Fibroblast of gingiva (primary cell): Measurements from ENCODE around the gene ODAD2.
"Not testable (repeated sequence)": the region's sequence is repeated elsewhere in the genome, so short reads cannot be mapped to it uniquely, and the experiment has no call there.

Source experiments
- DNase-seq: peaks from one replicate; pipeline ENCODE4 v3.0.0-alpha.2; 2011; ENCODE audit warnings: low read depth

Gene ODAD2

DNA sequence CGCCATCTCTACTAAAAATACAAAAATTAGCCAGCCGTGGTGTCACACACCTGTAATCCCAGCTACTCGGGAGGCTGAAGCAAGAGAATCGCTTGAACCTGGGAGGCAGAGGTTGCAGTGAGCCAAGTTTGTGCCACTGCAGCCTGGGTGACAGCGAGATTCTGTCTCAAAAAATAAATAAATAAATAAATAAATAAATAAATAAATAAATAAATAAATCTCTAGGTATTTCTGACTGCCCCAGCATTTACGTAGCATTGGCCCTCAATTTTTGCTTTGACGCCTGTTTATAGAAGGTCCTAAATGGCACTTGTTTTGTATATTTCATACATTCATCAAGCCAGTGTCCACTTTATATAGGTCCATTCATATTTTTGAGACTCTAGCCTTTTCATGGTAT, 28.9 kb downstream of the ODAD2 start:
- DNase-seq: not testable (repeated sequence)

DNA sequence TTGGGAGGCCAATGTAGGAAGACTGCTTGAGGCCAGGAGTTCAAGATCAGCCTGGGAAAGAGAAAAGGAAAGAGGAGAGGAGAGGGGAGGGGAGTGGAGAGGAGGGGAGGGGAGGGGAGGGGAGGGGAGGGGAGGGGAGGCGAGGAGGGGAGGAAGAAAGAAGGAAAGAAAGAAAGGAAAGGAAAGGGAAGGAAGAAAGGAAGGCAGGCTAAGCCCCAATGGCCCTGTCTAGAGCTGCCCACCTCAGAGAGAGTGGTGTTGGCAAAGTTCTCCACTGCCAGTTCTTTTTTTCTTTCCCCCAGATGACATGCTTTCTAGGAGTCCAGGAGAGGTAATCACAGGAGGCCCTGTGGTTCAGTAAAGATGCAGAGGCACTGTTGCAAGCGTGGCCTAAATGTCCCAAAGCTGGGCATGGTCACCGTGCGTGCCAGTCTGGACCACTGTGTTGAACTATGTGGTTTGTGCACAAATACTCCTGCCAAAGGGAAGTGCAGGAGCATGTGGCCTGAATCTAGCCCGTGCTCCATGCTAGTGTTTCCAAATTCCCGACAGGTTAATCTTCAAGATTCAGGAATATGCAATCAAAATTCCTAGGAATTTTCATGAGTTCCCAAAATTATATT, 39.7 kb downstream of the ODAD2 start:
- no peak for DNase-seq

DNA sequence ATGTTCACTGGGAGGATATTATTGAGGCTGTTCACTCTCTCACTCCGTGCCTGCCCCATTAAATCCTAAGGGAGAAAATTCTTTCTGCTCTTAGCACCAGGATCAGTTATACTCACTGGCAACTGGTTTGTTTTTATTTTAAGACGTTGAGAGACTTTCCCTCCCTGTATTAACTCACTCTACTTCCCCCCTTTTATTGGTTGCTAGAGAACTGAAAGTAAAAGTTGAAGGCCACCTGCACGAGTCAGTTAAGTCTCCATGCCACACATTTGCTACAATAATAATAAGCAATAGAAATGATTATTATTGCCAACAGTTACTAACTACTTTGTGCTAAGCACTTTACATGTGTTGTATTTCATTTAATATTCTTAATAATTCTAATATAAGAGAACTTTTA, 40.5 kb downstream of the ODAD2 start:
- DNase-seq: not testable (repeated sequence)

DNA sequence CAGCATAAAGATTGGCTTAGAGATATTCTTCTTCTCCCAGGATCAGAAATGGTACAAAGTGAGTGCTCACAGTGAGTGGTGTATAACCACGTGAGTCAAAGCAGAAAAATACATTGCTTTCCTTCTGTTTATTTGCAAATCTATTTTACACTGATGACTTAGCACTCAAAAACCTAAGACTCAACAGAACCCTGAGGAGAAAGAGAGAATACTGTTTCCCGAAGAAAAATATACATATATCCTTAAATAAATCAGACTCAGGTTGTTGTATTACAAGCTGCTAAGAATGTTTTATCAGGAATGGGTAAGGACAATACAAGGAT, 48.7 kb downstream of the ODAD2 start:
- no peak for DNase-seq

DNA sequence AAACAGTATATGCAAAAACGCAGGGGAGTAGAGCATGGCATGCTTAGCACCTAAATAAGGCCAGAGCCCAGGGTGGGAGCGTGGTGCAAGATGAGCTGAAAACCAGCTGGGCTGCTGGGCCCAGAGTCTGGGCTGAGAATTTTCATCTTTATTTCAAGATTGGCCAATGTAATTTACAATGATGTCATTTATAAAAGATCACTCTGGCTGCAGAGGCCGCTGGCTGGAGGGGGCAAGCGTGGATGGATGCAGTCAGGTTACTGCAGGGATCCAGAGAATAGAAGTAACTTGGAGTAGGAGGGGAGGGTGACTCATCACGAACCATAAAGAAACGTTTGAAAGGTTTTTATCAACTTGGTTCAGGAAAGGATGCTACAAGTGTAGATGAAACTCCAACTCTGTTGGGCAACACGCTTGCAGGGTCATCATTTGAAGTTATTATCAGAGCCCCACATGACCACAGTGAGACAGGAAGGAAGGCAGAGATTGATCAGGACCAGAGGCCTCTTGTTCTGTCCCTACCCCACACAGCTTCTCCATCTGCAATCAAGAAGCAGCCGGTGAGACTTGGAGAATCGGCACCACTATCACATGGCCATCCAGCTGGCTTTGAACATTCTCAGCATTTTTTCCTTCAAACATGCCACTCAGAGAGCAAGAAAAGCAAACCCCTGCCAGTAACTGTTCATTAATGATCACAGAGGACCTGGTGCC, 49.2 kb downstream of the ODAD2 start:
- no peak for DNase-seq

DNA sequence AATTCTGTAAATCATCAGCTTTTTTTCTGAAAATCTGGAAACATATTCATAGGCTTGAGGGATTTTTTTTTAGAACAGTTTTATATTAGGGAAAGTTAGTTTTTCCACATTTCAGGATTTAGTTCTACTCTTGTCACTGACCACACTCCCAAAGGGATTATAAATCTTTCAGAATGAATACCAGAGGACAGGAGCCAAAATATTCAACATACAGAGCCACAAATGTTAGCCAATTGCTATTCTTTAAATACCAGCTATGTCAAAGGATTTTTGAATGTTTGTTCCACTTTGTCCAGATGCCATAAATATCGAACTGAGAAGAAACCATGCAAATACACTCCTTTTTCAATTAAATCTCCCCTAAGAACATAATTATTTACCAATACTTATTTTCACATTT, 50.7 kb downstream of the ODAD2 start:
- peak; percentile 29 for DNase-seq

DNA sequence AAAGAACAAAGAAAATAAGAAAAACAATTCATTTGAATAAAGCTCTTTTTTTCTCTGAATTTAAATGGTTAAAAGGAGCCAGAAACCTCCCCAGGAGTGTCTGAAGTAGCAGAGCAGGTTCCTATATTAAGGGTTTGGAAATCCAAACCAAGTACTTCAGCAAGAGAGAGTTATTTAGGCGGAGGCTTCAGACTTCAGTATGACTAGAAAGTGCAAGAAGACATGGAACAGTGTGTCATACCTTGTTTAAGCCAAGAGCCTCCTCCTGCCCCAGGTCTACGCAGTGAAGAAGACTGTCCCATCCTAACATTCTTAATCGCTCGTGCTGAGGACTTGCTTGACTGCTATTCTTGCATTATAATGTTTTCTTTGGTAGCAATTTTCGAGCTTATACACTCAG, 51.3 kb downstream of the ODAD2 start:
- DNase-seq: no peak

DNA sequence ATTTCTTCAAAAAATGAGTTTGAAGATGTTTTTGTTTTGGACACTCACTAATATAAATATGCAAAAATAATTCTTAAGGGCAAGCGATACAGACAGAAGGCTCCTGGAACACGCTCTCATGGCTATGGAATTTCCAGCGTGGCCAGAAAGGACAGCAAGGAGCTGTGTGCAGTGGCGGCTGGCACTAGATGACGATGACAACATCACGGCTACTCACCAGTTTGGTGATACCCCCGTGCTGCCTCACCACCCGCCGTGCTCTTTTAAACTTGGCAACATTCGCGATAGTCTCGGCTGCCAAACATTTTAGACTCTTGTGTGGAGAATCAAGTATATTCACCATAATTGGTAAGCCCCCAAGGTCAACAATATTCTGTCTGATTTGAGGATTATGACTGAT, 54.9 kb downstream of the ODAD2 start:
- no peak for DNase-seq

DNA sequence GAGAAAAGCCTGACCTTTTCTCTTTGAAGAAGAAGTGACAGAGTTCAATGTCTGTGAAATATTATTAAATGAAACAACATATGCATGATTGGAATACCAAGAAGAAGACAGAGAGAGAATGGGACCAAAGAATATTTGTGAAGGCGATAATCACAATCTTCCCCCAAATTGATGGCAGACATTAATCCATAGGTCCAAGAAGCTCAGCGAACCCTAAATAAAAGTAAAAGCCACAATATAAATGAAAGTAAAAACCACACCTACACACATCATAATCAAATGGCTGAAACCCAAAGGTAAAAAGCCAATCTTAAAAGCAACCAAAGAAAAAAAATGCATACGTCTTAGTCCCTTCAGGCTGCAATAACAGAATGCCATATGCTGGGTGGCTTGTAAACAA, 84.0 kb downstream of the ODAD2 start:
- DNase-seq: no peak

DNA sequence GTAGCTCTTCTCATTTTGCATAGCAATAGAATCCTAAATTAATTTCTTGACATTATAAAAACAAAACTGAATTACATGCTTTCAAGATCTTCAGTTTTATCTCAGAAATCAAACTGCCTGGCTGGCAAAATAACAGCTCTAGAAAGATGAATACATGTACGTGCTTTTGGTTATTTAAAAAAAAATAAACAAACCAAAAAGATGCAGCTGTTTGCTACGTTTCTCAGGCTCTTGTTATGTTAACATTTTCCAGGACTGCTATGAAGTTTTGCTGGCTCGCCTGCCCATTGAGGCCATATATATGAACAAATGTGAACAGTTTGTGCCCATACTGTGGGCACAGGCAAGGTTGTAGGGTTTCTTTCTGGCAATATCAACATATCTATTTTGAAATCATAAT, 86.6 kb downstream of the ODAD2 start:
- DNase-seq: peak; percentile 50

DNA sequence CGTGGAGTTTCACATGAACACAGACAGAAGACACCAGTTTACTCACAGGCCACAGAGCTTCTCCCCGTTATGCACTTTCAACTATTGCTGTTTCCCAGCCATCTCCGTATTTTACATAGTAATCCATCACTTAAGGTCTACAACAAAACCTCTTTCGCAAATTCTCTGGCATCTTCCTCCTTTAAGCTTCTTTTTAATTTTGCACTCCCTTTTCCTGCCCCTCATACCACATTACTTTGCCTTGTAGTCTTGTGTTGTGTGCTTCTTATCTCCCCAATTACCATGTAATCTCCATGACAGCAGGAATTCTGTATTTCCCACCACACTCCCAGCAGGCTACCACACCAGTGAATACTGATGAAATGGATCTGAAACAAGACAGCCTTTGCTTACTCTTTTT, 87.3 kb downstream of the ODAD2 start:
- DNase-seq: no peak

DNA sequence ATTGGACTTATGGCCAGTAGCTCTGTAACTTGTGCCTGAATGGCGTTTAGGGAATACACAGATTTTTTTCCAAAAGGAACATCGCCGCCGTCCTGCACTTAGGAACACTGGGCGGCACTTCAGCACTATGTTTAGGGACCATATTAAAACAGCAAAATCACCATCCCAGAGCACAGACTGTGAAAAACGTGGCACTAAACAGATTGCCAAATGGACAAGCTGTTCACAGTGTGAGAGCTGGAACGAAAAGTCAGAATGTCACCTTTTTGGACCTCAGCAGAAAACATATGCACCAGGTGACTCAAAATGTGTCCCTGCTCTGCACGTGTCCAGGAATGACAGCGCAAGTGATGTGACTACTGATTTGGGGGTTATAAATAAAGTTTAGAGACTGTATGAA, 87.9 kb downstream of the ODAD2 start:
- no peak for DNase-seq

DNA sequence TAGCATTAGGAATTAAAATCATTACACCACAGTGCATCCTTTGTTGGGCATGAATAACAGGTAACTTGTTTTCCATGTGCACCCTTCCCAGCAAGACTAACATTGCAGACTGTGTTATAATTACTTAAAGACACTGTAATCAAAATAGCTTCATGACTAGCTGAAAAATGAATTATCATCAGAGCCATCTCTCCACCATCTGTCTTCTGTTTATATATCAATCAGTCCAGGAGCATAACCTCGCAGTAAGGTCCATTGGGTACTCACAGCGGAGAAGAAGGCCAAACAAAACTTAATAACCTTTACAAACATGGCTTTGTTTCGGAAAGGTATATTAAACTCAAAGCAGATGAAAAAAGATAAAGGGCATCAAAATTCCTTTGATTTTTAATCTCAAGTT, 90.6 kb downstream of the ODAD2 start:
- DNase-seq: no peak

DNA sequence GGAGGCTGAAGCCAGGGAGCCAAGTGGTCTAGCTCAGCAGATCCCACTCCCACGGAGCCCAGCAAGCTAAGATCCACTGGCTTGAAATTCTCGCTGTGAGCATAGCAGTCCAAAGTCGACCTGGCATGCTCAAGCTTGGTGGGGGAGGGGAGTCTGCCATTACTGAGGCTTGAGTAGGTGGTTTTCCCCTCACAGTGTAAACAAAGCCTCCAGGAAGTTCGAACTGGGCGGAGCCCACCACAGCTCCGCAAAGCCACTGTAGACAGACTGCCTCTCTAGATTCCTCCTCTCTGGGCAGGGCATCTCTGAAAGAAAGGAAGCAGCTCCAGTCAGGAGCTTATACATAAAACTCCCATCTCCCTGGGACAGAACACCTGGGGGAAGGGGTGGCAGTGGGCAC, 99.4 kb downstream of the ODAD2 start:
- not testable (repeated sequence) for DNase-seq

DNA sequence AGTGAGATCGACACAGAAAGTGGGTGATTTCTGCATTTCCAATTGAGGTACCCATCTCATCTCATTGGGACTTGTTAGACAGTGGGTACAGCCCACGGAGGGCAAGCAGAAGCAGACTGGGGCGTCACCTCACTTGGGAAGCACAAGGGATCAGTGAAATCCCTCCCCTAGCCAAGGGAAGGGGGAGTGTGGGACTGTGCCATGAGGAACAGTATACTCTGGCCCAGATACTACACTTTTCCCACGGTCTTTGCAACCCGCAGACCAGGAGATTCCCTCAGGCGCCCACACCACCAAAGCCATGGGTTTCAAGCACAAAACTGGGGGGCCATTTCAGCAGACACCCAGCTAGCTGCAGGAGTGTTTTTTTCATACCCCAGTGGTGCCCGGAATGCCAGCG, 99.8 kb downstream of the ODAD2 start:
- DNase-seq: no peak

DNA sequence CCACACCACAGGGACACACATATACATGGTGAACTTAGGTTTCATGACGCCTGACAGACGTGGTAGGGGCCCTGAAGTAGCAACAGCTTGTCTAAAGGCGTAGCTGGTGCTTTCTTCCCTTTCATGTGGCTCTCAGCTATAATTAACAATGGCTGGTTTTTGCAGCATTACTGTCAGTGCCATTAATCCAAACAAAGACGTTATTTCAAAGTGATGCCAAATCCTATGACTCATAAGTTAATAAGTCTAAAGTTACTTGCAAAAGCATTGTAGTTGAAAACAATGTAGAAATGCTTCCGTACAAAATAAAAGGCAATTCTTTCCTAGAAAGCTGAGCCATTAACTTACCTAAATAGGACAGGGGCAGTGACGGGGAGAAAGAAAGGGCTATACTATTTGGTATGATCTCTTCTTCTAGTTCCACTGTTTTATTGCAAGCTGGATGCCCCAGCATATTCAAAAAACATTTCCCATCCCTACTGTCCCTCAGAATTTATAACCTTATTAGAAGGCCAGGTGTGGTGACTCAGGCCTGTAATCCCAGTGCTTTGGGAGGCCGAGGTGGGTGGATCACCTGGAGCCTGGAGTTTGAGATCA, 105.4 kb downstream of the ODAD2 start:
- peak; percentile 59 for DNase-seq

DNA sequence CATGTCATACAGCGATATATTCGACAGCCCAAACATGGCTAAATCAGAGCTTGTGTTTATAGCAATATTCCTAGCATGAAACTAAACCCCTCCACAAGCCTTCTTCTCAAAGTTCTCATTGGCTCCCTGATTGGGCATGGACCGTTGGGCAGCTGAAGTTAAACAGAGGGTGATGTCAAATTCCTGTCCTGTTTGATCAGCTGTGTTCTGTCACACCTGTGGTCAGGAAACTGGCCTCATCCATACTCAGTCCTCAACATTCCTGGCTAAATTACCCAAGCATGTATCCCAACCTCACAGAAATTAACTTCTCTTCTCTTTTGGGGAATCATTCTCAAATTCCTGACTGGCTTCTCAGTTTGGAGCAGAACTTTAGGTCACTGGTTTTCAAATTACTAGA, 107.9 kb downstream of the ODAD2 start:
- DNase-seq: no peak

DNA sequence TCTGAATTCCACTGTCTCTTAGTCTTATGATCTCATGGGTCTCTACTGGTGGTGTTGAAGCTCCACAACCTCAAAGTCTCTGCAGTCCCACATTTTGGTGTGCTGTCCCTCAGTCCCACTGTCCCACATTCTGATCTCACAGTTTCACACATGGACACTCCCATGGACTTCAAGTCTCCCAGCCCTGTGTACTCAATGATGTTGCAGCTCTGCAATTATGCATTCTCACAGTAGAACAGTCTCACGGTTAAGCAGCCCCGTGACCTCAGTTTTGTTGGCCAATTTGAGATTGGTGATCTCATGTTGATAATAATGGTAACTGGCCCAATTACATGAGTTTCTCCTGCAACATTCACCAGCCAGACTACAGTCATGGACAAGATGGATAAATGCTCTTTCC, 109.4 kb downstream of the ODAD2 start:
- DNase-seq: no peak

DNA sequence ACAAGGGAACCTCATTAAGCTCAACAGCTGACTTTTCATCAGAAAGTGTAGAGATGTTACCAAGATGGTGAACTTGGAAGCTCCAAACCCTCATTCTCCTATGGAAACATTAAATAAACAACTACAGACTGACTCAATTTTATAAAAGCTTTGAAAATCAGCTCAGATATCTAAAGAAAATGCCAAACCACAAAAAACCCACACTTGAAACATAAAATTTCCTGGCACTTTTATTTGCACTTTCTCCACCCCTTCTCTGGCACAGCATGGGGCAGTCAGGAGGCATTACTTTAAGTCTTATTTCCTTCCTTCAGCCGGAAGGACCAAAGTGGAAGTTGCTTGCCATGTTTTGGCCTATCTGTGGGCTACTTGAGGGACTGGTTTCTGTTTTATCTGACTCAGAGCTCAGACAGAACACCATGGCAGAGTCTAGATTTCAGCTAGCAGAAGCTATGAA, 114.7 kb downstream of the ODAD2 start:
- peak; percentile 50 for DNase-seq

DNA sequence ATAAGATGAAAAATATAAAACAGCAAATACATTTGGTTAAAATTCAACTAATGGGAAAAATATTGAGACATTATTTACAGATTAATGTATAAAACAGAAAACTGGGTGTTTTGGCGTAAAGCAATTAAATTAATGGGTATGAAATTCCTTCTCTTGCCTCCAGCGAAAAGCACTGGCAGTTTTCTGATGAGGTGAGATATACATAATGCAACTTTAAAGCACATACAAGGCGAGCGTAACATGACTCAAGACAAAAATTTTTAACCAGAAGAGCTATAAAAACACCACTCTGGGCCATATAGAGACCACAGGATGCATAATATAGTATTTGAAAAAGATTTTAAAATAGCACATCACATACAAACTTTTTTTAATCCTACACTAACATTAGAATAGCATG, 120.6 kb downstream of the ODAD2 start:
- no peak for DNase-seq

DNA sequence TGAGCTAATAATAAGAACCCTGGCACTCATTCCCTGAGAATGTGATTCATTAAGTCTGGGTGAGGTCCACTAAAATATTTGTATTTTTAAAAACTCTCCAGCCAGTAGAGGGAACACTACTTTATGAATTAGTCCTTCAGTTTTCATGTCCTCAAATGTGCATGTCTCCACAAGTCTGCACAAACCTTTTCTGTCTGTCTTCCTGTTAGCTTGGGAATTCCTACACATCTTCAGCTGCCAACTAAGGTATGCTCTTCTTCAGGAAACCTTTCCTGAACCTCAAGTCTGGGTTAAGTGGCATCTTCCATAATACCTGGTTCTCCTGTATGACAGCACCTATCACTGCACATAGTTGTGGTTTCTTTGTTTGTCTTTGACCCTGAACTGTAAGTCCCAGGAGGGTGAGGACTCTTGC, 133.7 kb downstream of the ODAD2 start:
- peak; percentile 24 for DNase-seq

DNA sequence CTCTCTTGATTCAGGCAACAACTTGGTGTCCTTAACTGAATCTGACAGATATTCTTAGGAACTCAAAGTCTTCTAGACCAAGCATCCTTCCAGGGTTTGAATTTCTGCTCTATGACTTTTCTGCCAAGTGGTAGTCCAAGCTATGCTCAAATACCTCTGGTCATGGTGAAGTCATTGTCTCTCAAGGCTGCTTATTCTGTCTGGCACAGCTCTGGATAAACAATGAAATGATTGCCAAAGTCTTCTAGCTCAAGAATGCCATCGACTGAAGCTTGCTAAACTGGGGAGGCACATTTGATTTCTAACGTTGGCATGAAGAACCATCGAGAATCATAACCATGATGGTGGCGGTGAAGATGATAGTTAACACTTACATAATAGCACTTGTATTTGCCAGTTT, 137.1 kb downstream of the ODAD2 start:
- DNase-seq: peak; percentile 54

DNA sequence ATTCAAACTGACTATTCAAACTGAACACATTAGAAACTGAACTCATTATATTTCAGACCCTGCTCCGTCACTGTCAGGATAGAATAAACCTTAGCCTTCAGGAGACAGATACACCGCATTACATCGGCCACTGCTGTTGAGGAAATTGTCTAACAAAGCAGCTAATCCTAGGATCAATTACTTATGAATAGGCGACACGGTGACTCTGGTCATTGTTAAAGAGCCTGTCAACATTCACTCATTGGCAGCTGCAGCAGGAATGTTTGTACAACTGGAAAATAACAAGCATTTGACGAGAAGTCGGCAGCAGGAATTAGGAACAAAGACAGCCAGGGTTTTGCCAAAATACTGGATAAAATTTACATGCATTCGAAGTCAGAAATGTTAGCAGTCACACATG, 141.3 kb downstream of the ODAD2 start:
- DNase-seq: no peak

DNA sequence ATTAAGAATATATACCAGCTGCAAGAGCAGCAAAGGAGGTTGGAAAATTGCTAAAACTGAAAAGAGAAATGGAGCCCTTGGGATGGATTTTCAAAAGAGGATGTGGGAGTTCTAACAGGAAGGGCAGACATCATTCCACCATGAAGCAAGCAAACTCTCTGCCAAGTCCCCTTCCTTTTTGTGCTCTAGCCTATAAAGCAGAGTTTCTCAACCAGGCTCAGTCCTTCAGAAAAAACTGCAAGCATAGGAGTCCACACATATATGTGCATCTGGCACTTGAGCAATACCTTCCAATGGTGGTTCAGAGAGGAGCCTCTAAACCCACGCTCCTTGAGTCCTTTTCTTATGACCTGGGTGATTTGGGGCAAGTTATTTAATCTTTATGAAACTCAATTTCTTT, 154.7 kb downstream of the ODAD2 start:
- no peak for DNase-seq
